GM08714 (cell line): ENCODE results near the gene TMCO6.

Experiments used
- H3K4me3 ChIP-seq: fragments of 200-500 bp; sonication (Bioruptor generic); 2 replicates; pipeline ENCODE4 v1.5.1; 2014; ENCODE audit warnings: mild to moderate bottlenecking, low read length, inconsistent platforms
- ZNF274 ChIP-seq: IDR thresholded peaks from 2 replicates; pipeline ENCODE4 v1.6.1; 2012; ENCODE audit warnings: mild to moderate bottlenecking, low read depth, low read length

Gene TMCO6

DNA sequence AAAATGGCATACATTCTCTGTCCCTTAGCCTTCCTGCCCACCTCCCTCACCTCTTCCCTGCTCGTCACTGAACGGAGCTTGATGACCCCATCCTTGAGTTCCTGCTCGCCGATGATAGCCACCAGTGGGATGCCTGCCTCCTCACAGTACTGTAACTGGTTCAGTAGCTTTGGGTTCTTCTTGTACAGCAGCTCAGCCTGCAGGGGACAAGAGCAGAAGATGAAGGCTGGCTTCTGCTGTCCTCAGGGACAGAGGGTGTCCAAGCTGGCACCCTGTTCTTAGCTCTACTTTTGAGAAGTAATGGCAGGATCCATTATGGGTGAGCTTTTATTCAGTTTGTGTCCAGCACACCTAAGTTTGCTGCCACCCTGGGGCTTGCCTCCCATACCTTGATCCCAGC, 35.4 kb downstream of the TMCO6 start:
- TF ChIP-seq ZNF274, result no peak
- no peak overlapping the region for H3K4me3 ChIP-seq

DNA sequence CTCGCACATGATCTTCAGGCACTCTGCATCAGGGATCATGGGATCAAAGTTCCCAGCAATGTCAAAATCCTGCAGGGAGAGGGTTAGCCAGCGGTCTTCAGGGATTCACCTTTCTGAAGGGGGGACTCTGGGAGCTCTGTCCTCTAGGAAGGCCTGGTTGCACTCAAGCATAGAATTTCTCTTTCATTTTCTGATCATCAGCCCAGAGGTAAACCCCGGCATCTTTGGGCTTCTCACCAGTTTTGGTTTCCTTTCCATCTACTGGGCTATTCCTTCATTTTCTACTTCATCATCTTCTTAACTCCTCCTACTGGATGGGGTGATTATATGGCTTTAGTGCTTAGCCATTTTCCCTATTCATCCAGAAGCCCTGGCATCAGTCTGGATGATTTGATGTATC, 38.7 kb downstream of the TMCO6 start:
- no peak overlapping the region for H3K4me3 ChIP-seq
- no peak for TF ChIP-seq ZNF274

DNA sequence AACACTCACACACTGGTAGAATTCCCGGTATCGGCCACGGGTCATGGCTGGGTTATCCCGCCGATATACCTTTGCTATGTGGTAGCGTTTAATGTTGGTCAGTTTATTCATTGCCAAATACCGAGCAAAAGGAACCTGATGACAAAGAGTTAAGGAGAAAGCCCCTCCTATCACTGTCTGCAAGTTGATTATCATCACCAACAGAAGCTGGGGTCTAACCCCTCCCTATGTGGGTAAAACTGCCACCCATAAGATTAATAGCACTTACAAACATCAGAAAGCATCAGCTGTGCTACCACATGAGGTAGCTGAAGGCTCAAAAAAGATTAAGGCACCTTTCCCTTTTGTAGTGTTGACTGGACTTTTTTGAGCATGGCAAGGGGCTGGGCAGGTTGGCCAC, 39.7 kb downstream of the TMCO6 start:
- no peak for TF ChIP-seq ZNF274
- no peak overlapping the region for H3K4me3 ChIP-seq

DNA sequence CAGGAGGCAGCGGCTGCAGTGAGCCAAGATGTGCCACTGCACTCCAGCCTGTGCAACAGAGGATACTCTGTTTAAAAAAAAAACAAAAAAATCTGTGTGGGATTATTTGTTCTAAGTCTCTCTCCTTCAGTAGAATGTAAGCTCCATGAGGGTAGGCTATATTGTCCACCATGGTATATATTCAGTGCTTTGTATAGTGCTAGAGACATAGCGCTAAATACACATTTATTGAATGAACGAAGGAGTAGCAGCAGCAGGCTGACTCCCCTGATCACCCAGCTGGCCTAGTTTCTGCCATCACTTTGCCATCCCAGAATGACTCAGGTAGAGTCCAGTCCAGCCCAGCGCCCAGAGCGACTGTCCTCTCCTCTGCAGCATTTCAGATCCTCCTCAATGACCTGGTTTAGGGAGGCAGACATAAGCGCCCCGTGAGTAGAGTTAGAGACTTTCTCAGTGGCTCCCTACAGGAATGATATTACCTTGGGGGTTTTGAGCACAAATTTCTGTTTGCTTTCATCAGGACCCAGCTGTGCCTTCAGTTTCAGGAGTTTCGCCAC, 51.2 kb downstream of the TMCO6 start:
- TF ChIP-seq ZNF274, result no peak
- peak overlapping the region; percentile 83 for H3K4me3 ChIP-seq

DNA sequence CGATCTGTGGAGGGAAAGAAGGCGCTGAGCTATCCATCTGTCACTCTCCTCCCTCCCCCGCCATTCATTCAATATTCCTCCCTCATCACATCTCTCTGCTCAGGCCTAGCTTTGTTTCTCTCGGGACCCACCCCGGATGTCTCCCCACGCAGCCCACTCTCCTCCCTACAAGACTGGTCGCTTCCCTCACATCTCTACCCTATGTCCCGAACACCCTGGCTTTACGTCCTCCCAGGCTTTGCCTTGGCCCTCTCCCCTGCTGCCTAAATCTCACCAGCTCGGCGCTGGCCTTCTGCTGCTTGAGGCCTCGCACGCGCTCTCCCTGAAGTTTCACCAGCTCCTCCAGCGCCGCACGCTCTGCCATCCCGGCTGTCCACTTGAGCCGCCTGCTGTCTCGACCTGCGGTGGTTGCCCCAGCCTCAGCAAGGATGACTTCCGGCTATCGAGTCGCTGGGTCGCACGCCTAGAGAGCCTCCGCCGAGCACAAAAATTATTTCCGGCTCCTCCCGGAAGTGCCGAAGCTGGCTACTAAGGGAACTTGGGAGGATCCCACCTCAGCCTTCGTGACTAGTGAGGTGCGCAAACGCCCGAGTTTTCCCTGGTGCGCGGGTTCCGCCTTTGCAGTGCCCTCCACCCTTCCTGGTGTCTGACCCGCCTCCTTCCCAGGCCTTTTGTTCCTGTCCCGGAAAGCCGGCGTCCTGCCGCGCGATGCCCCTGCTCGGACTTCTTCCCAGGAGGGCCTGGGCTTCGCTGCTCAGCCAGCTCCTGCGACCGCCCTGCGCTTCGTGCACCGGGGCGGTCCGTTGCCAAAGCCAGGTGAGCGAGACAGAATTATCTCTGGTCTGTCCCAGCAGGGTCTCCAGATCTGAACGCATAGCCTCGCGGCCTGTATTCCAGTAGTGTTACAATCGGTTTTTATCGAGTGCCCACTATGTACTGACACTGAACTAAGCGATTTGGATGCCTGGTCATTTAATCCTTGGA, 52.0 kb downstream of the TMCO6 start, which contains the start of the genes HARS1 and HARS2:
Gene HARS1 (minus strand): TSS at position 430 of the 984 bp plus-strand sequence. CDS start 66 bp downstream, at position 364.
Gene HARS2 (plus strand): TSS at position 515 of the 984 bp plus-strand sequence. CDS start 194 bp downstream, at position 709.
- TF ChIP-seq ZNF274, result no peak
- H3K4me3 ChIP-seq, result peak within 1 kb of the TSS; percentile 83

DNA sequence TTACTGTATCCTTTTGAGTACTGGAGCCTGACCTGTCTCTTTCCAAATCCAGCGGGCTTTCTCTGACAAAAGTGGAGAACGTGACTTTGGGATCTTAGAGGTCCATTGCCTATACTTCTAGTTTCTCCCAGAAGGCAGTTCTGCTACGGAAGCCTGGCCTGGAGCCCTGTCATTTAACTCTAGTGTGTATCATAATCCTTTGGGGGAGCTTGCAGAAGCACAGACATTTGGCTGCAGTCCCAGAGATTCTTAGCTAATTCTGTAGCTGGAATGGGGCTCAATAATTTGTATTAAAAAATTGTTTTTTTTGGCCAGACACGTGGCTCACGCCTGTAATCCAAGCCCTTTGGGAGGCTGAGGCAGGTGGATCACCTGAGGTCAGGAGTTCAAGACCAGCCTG, 55.0 kb downstream of the TMCO6 start:
- TF ChIP-seq ZNF274, result no peak
- H3K4me3 ChIP-seq, result no peak overlapping the region
